ENCODE measurements around the gene MRPL52.
"Not testable (repeated sequence)": the region's sequence is repeated elsewhere in the genome, so short reads cannot be mapped to it uniquely, and the experiment has no call there.

MRPL52 gene

GRCh38 chr14:22843123-22843925, 13.6 kb downstream of the MRPL52 start:
- no peak for FAIRE-seq
- TF ChIP-seq POLR2AphosphoS5 (IDR thresholded peaks at IDR 0.05; ENCODE audit: low read depth, low read length) (no peak), TAF1 (IDR thresholded peaks at IDR 0.05; ENCODE audit: borderline replicate concordance, low read depth, low read length) (no peak), POLR2A (IDR thresholded peaks at IDR 0.05; ENCODE audit: low read depth, low read length) (no peak)
- no peak for DNase-seq (ENCODE audit: insufficient read length)

DNA sequence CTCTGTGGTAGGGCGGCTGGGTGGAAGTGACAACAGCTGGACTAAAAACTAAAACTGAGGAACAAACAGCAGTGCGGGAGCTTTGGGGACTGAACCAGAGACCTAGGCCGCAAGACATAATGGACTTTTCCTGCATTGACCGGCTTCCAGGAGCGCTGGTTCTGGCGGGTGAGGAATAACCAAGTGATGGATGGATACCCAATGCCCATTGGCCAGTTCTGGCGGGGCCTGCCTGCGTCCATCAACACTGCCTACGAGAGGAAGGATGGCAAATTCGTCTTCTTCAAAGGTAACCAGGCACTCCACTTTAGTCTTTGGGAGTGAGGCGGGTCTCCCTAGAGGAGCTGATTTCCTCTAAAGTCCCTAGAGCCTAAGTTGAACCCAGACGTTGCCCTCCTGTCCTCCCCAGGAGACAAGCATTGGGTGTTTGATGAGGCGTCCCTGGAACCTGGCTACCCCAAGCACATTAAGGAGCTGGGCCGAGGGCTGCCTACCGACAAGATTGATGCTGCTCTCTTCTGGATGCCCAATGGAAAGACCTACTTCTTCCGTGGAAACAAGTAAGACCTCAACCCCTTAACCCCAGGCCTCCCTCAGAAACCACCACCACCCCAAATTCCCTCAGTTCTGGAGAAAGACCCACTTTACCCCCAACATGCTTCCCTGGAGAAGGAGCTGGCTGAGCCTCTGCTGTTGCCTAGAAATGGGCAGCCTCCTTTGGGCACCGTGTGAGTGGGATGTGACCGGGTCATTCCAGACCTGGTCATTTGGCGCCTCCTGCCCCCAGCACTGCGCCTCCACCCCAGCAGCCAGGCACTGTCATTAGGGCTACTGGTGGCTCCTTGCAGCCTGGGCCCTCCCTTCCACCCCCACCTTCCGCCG, 14.8 kb downstream of the MRPL52 start:
- TF ChIP-seq POLR2A (IDR thresholded peaks at IDR 0.05; ENCODE audit: low read depth, low read length) = no peak
- no peak for TF ChIP-seq POLR2AphosphoS5 (IDR thresholded peaks at IDR 0.05; ENCODE audit: low read depth, low read length)
- TF ChIP-seq TAF1 (IDR thresholded peaks at IDR 0.05; ENCODE audit: borderline replicate concordance, low read depth, low read length) = no peak
- FAIRE-seq (no peak), DNase-seq (ENCODE audit: insufficient read length) (no peak)

GRCh38 chr14:22845103-22845394, 15.4 kb downstream of the MRPL52 start:
- DNase-seq (ENCODE audit: insufficient read length) (no peak), FAIRE-seq (no peak)
- TF ChIP-seq POLR2A (IDR thresholded peaks at IDR 0.05; ENCODE audit: low read depth, low read length) (no peak), POLR2AphosphoS5 (IDR thresholded peaks at IDR 0.05; ENCODE audit: low read depth, low read length) (no peak), TAF1 (IDR thresholded peaks at IDR 0.05; ENCODE audit: borderline replicate concordance, low read depth, low read length) (no peak)

GRCh38 chr14:22845821-22846625, 16.3 kb downstream of the MRPL52 start:
- no peak for DNase-seq (ENCODE audit: insufficient read length)
- FAIRE-seq = no peak
- TF ChIP-seq TAF1 (IDR thresholded peaks at IDR 0.05; ENCODE audit: borderline replicate concordance, low read depth, low read length) (no peak), POLR2AphosphoS5 (IDR thresholded peaks at IDR 0.05; ENCODE audit: low read depth, low read length) (no peak), POLR2A (IDR thresholded peaks at IDR 0.05; ENCODE audit: low read depth, low read length) (no peak)

DNA sequence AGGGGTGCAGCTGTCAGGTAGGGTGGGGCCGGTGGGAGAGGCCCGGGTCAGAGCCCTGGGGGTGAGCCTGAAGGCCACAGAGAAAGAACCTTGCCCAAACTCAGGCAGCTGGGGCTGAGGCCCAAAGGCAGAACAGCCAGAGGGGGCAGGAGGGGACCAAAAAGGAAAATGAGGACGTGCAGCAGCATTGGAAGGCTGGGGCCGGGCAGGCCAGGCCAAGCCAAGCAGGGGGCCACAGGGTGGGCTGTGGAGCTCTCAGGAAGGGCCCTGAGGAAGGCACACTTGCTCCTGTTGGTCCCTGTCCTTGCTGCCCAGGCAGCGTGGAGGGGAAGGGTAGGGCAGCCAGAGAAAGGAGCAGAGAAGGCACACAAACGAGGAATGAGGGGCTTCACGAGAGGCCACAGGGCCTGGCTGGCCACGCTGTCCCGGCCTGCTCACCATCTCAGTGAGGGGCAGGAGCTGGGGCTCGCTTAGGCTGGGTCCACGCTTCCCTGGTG, 17.2 kb downstream of the MRPL52 start:
- no peak for DNase-seq (ENCODE audit: insufficient read length)
- no peak for FAIRE-seq
- TF ChIP-seq POLR2AphosphoS5 (IDR thresholded peaks at IDR 0.05; ENCODE audit: low read depth, low read length) (no peak), POLR2A (IDR thresholded peaks at IDR 0.05; ENCODE audit: low read depth, low read length) (no peak), TAF1 (IDR thresholded peaks at IDR 0.05; ENCODE audit: borderline replicate concordance, low read depth, low read length) (no peak)

GRCh38 chr14:22847661-22848341, 18.1 kb downstream of the MRPL52 start:
- no peak for TF ChIP-seq TAF1 (IDR thresholded peaks at IDR 0.05; ENCODE audit: borderline replicate concordance, low read depth, low read length)
- no peak for TF ChIP-seq POLR2A (IDR thresholded peaks at IDR 0.05; ENCODE audit: low read depth, low read length)
- no peak for TF ChIP-seq POLR2AphosphoS5 (IDR thresholded peaks at IDR 0.05; ENCODE audit: low read depth, low read length)
- DNase-seq (ENCODE audit: insufficient read length) (no peak), FAIRE-seq (no peak)

DNA sequence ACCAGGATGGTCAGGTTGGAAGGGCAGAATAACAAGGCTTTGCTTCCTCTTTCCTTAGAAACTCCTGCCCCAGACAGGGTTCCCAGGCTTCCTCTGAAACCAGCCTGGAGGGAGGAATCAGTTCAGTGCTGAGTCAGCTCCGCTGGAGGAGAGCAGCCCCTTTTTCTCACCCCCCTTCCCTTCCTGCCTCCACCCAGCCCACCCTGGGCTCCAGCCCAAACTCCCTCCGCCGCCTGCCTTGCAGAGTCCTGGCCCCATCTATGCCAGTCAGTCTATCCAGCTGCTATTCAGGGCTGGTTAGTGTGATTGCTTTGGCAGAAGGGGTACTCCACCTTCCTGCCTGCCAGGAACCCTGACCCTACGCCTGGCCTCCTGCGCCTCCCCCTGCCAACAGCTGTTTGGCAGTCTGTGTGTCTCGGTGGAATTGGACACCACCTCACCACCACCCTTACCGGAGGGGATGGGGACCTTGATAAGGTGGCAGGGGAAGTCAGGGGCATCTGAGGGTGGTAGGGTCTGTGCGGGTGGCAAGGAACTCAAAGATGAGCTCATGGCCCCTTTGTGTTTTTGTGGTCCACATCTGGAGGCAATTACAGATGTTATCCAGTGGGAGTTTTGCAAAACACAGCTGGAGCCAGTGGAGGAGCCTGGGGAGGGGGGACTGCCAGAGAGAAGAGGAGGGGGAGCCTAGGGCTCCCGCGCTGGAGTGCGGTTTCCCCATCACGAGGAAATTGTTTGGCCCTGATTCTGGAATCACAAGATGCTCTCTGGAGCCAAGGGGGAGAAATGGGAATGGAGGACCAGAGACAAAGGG, 18.9 kb downstream of the MRPL52 start:
- no peak for TF ChIP-seq TAF1 (IDR thresholded peaks at IDR 0.05; ENCODE audit: borderline replicate concordance, low read depth, low read length)
- TF ChIP-seq POLR2AphosphoS5 (IDR thresholded peaks at IDR 0.05; ENCODE audit: low read depth, low read length) = no peak
- TF ChIP-seq POLR2A (IDR thresholded peaks at IDR 0.05; ENCODE audit: low read depth, low read length) = no peak
- DNase-seq (ENCODE audit: insufficient read length) (peak; percentile 38), FAIRE-seq (peak; percentile 33)

- no peak for DNase-seq (ENCODE audit: insufficient read length)
- FAIRE-seq = no peak
- TF ChIP-seq POLR2AphosphoS5 (IDR thresholded peaks at IDR 0.05; ENCODE audit: low read depth, low read length) (no peak), POLR2A (IDR thresholded peaks at IDR 0.05; ENCODE audit: low read depth, low read length) (no peak)
Measured at GRCh38 chr14:22849212-22849819, 19.6 kb downstream of the MRPL52 start.

GRCh38 chr14:22850944-22851764, 21.5 kb downstream of the MRPL52 start:
- DNase-seq (ENCODE audit: insufficient read length) = no peak
- FAIRE-seq = no peak
- TF ChIP-seq POLR2A (IDR thresholded peaks at IDR 0.05; ENCODE audit: low read depth, low read length) (no peak), POLR2AphosphoS5 (IDR thresholded peaks at IDR 0.05; ENCODE audit: low read depth, low read length) (no peak), TAF1 (IDR thresholded peaks at IDR 0.05; ENCODE audit: borderline replicate concordance, low read depth, low read length) (no peak)

GRCh38 chr14:22852178-22852577, 22.5 kb downstream of the MRPL52 start:
- FAIRE-seq; DNase-seq (ENCODE audit: insufficient read length): not testable (repeated sequence)
